ENCODE measurements around the gene NKX2-2. TPM values are rescaled to one million over a fixed set of nuclear protein-coding genes. Genes with fewer than 3 reads are reported as not detected.

The NKX2-2 gene
- total RNA-seq, result not detected in 2 replicates

DNA sequence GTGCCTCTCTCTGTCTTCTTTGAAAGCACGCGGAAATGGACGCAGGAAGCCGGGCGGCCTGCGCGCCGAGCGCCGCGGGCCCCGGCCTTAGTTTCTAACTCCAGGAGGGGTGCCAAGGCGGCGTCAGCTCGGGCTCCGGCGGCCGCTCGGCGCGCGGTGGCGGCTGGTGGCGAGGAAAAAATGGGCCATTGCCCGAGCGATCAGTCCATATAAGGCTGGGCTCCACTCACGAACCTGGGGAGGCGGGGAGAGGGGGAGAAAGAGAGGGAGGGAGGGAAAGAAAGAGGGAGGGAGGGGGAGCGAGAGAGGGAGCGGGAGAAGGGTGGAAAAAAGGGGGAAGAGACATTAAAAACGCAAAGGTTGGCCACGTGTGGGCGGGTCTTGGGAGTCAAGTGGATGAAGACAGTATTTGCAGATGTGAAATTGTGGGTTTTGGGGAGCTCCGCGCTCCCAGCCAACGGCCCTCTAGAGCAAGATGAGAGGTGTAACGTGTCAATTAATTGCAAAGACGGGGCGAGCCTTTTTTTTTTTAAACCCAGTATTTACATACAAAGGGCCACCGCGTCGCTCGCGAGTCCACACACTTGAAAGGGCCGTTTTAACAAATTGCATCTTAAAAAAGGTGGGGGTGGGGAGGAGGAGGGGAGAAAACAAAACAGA, at the start of gene NKX2-2:
Gene NKX2-2 (minus strand): TSS at position 184 of the 660 bp plus-strand sequence. CDS start 395 bp downstream, outside the sequence.

Other genes with a start within 250 kb of the NKX2-2 start
- gene XRN2, start 210.7 kb downstream of the NKX2-2 start, total RNA-seq, result 86.7 and 110 TPM in 2 replicates
- not detected in 2 replicates for gene NKX2-4, start 116.5 kb downstream of the NKX2-2 start, total RNA-seq
- not detected in 2 replicates for gene PAX1, start 191.6 kb upstream of the NKX2-2 start, total RNA-seq

Data from smooth muscle cell of the umbilical artery (primary cell).